GM21825 (cell line): Measurements from ENCODE around the gene HIPK1.

Experiments used
- ATAC-seq: cut with Tn5 transposase; IDR thresholded peaks from one replicate; pipeline ENCODE4 v1.9.1; 2021; ENCODE audit warnings: mild to moderate bottlenecking, moderate library complexity; ENCODE audit not compliant: unreplicated experiment

Gene HIPK1

GRCh38 chr1:113928941-113929749 is at the start of gene HIPK1:
TSS of gene HIPK1 (plus strand) at chr1:113929324.
- peak; percentile 55 for ATAC-seq

- ATAC-seq, result no peak
These were observed 49.4 kb upstream of the HIPK1 start for GRCh38 chr1:113879739-113880038.

- no peak for ATAC-seq
These were observed 47.5 kb upstream of the HIPK1 start for GRCh38 chr1:113881661-113882060.

- no peak for ATAC-seq
These were observed 42.4 kb upstream of the HIPK1 start for GRCh38 chr1:113886417-113887401.

GRCh38 chr1:113887402-113888175 is 41.5 kb upstream of the HIPK1 start, which contains the start of gene BCL2L15:
TSS of gene BCL2L15 (minus strand) at chr1:113887581. CDS start at chr1:113887375, 206 bp downstream.
- ATAC-seq, result no peak

GRCh38 chr1:113890816-113891215 is 38.3 kb upstream of the HIPK1 start:
- no peak for ATAC-seq

GRCh38 chr1:113891631-113892220 is 37.4 kb upstream of the HIPK1 start:
- no peak for ATAC-seq

GRCh38 chr1:113893267-113893666 is 35.9 kb upstream of the HIPK1 start:
- ATAC-seq, result no peak

GRCh38 chr1:113895098-113895497 is 34.0 kb upstream of the HIPK1 start:
- ATAC-seq, result no peak

- no peak for ATAC-seq
These were observed 33.2 kb upstream of the HIPK1 start for GRCh38 chr1:113895961-113896360.

- no peak for ATAC-seq
These were observed 30.8 kb upstream of the HIPK1 start for GRCh38 chr1:113898241-113898814.

- no peak for ATAC-seq
These were observed 30.0 kb upstream of the HIPK1 start for GRCh38 chr1:113899111-113899510.

- no peak for ATAC-seq
These were observed 27.9 kb upstream of the HIPK1 start for GRCh38 chr1:113901191-113901590.

GRCh38 chr1:113903501-113904292 is 25.4 kb upstream of the HIPK1 start:
- no peak for ATAC-seq

GRCh38 chr1:113904293-113904673 is 24.8 kb upstream of the HIPK1 start:
- peak; percentile 28 for ATAC-seq

- peak; percentile 88 for ATAC-seq
These were observed 24.3 kb upstream of the HIPK1 start, which contains the start of the genes AP4B1 and DCLRE1B for GRCh38 chr1:113904674-113905434. TSS of gene AP4B1 (minus strand) at chr1:113904799. CDS start at chr1:113904717, 82 bp downstream. TSS of gene DCLRE1B (plus strand) at chr1:113905326. CDS start at chr1:113905587, 261 bp downstream.

GRCh38 chr1:113905435-113905861 is 23.7 kb upstream of the HIPK1 start:
- ATAC-seq, result peak; percentile 0

- ATAC-seq, result no peak
These were observed 16.4 kb upstream of the HIPK1 start for GRCh38 chr1:113912594-113913311.
